GM19467 (cell line): ENCODE data around the gene ZDHHC11B.
"Not testable (repeated sequence)": the region's sequence is repeated elsewhere in the genome, so short reads cannot be mapped to it uniquely, and the experiment has no call there.

Source experiments
- ATAC-seq: cut with Tn5 transposase; IDR thresholded peaks from one replicate; pipeline ENCODE4 v1.9.1; 2021; ENCODE audit warnings: mild to moderate bottlenecking, moderate library complexity; ENCODE audit not compliant: unreplicated experiment

ZDHHC11B gene

GRCh38 chr5:784428-785177, at the start of gene ZDHHC11B:
ZDHHC11B (minus strand) TSS chr5:784729; CDS start chr5:766919, 17,810 bp downstream.
- not testable (repeated sequence) for ATAC-seq

GRCh38 chr5:834013-834412, 49.5 kb upstream of the ZDHHC11B start:
- ATAC-seq: not testable (repeated sequence)

GRCh38 chr5:828194-828593, 43.7 kb upstream of the ZDHHC11B start:
- ATAC-seq: not testable (repeated sequence)

GRCh38 chr5:825544-825943, 41.0 kb upstream of the ZDHHC11B start:
- ATAC-seq: not testable (repeated sequence)

GRCh38 chr5:821504-821903, 37.0 kb upstream of the ZDHHC11B start:
- ATAC-seq: no peak

- no peak for ATAC-seq
These were observed 35.7 kb upstream of the ZDHHC11B start for GRCh38 chr5:820245-820644.

GRCh38 chr5:819078-819477, 34.5 kb upstream of the ZDHHC11B start:
- ATAC-seq: no peak

- ATAC-seq: no peak
These were observed 31.6 kb upstream of the ZDHHC11B start for GRCh38 chr5:816176-816575.

GRCh38 chr5:815449-815848, 30.9 kb upstream of the ZDHHC11B start:
- ATAC-seq: no peak

- not testable (repeated sequence) for ATAC-seq
These were observed 29.0 kb upstream of the ZDHHC11B start for GRCh38 chr5:813575-813974.

- not testable (repeated sequence) for ATAC-seq
These were observed 26.9 kb upstream of the ZDHHC11B start for GRCh38 chr5:811384-811783.

- not testable (repeated sequence) for ATAC-seq
These were observed 23.4 kb upstream of the ZDHHC11B start for GRCh38 chr5:807719-808514.

GRCh38 chr5:801472-801871, 16.9 kb upstream of the ZDHHC11B start:
- no peak for ATAC-seq

GRCh38 chr5:801055-801454, 16.5 kb upstream of the ZDHHC11B start:
- not testable (repeated sequence) for ATAC-seq

- ATAC-seq: not testable (repeated sequence)
These were observed 14.1 kb upstream of the ZDHHC11B start for GRCh38 chr5:798505-799138.

- ATAC-seq: not testable (repeated sequence)
These were observed 13.5 kb upstream of the ZDHHC11B start for GRCh38 chr5:797986-798385.

GRCh38 chr5:795873-796272, 11.3 kb upstream of the ZDHHC11B start:
- ATAC-seq: not testable (repeated sequence)

- not testable (repeated sequence) for ATAC-seq
These were observed 10.4 kb upstream of the ZDHHC11B start for GRCh38 chr5:794948-795347.

GRCh38 chr5:788703-789102, 4.2 kb upstream of the ZDHHC11B start:
- ATAC-seq: not testable (repeated sequence)

GRCh38 chr5:787857-788233, 3.3 kb upstream of the ZDHHC11B start:
- not testable (repeated sequence) for ATAC-seq

- not testable (repeated sequence) for ATAC-seq
These were observed 2.8 kb upstream of the ZDHHC11B start for GRCh38 chr5:787224-787856.
